HCT116 (cell line): ENCODE data around the gene GEN1. TPM values are rescaled to one million over a fixed set of nuclear protein-coding genes. Genes with fewer than 3 reads are reported as not detected.

Source experiments
- ATAC-seq: fragments of 200-7000 bp; cut with Tn5 transposase; 2 replicates; pipeline ENCODE4 v1.9.1; 2020; ENCODE audit warnings: mild to moderate bottlenecking, moderate library complexity
- BruUV-seq: library from RNA; stranded (reverse); fragments of 400-500 nt; replicated peaks from 2 replicates; lab custom pipeline; 2021; lab: Mats Ljungman, UMichigan
- CTCF ChIA-PET: fragments of 300-600 bp; sonication (Branson Sonifier 250); formaldehyde crosslinking; loops from one replicate; lab custom pipeline; 2021; ENCODE audit warnings: antibody characterized with exemption; lab: Charles Lee
- POLR2A ChIA-PET: fragments of 300-600, 350-600 bp; sonication (Branson Sonifier 250); formaldehyde crosslinking; loops from one replicate; lab custom pipeline; 2021; ENCODE audit warnings: antibody characterized with exemption; lab: Charles Lee
- RAD21 ChIA-PET, 2 experiments: fragments of 300-600 bp; sonication (Branson Sonifier 250); formaldehyde crosslinking; loops; one replicate each; lab custom pipeline; 2023; ENCODE audit warnings: low total read pairs in 2 of 2; ENCODE audit not compliant: uncharacterized antibody in 2 of 2, unreplicated experiment in 2 of 2, low non-redundant PET in 1 of 2; lab: Charles Lee
- DNase-seq: peaks from one replicate; pipeline ENCODE4 v3.0.0-alpha.2; 2010; ENCODE audit warnings: low read depth, low spot score
- H2AFZ ChIP-seq: fragments of 200-600 bp; shearing (Covaris generic), sonication (generic); 2 replicates; pipeline ENCODE4 v1.6.1; 2017; ENCODE audit warnings: low read depth, mixed run types, mixed read lengths, antibody characterized with exemption, low read length; ENCODE audit not compliant: poor library complexity, severe bottlenecking
- H3K27ac ChIP-seq: 2 replicates; pipeline ENCODE4 v1.5.1; 2012; ENCODE audit warnings: low read depth, low read length
- H3K27me3 ChIP-seq: fragments of 200-600 bp; sonication (generic); 2 replicates; pipeline ENCODE4 v1.6.1; 2016; ENCODE audit warnings: mixed run types, low read length, mixed read lengths; ENCODE audit not compliant: insufficient read depth
- H3K36me3 ChIP-seq, 2 experiments: fragments of 200-500 bp in 1 of 2; fragments of 200-600 bp in 1 of 2; sonication (Bioruptor generic) in 1 of 2; sonication (generic) in 1 of 2; 2 replicates each; pipeline versions ENCODE4 v1.5.1 to v1.6.1; 2014 to 2016; ENCODE audit warnings: low read length in 2 of 2, inconsistent platforms in 1 of 2, mixed read lengths in 1 of 2, mixed run types in 1 of 2; ENCODE audit not compliant: insufficient read depth in 2 of 2, control insufficient read depth in 1 of 2
- H3K4me1 ChIP-seq, 2 experiments: fragments of 200-600 bp in 1 of 2; sonication (generic) in 1 of 2; 2 replicates each; pipeline versions ENCODE4 v1.5.1 to v1.6.1; 2012 to 2017; ENCODE audit warnings: low read length in 2 of 2, inconsistent platforms in 1 of 2, mild to moderate bottlenecking in 1 of 2, mixed read lengths in 1 of 2, mixed run types in 1 of 2, moderate library complexity in 1 of 2; ENCODE audit not compliant: insufficient read depth in 2 of 2, control insufficient read depth in 1 of 2
- H3K4me2 ChIP-seq: fragments of 200-600 bp; sonication (generic); 2 replicates; pipeline ENCODE4 v1.6.1; 2017; ENCODE audit warnings: mixed run types, low read length, mixed read lengths
- H3K4me3 ChIP-seq, 2 experiments: fragments of 200-600 bp in 1 of 2; sonication (generic) in 1 of 2; replicated peaks in 1 of 2; 2 replicates each; pipeline ENCODE4 v1.5.1; 2011 to 2016; ENCODE audit warnings: low read length in 2 of 2, control low read depth in 1 of 2, low read depth in 1 of 2, mild to moderate bottlenecking in 1 of 2, mixed read lengths in 1 of 2, mixed run types in 1 of 2
- H3K79me2 ChIP-seq: fragments of 200-600 bp; sonication (generic); 2 replicates; pipeline ENCODE4 v1.6.1; 2017; ENCODE audit warnings: mild to moderate bottlenecking, mixed run types, low read length, moderate library complexity, mixed read lengths; ENCODE audit not compliant: insufficient read depth
- H3K9ac ChIP-seq: fragments of 200-600 bp; sonication (generic); 2 replicates; pipeline ENCODE4 v1.6.1; 2016; ENCODE audit warnings: low read length, mixed read lengths
- H3K9me2 ChIP-seq: fragments of 200-600 bp; sonication (generic), shearing (Covaris generic); 2 replicates; pipeline ENCODE4 v1.6.1; 2017; ENCODE audit warnings: mixed run types, mild to moderate bottlenecking, moderate library complexity; ENCODE audit not compliant: insufficient read depth
- H3K9me3 ChIP-seq, 2 experiments: fragments of 200-500 bp in 1 of 2; fragments of 200-600 bp in 1 of 2; sonication (Bioruptor generic) in 1 of 2; sonication (generic) in 1 of 2; 2 replicates each; pipeline ENCODE4 v1.6.1; 2014 to 2017; ENCODE audit warnings: low read length in 2 of 2, mixed read lengths in 2 of 2, inconsistent platforms in 1 of 2, low read depth in 1 of 2, mild to moderate bottlenecking in 1 of 2, mixed run types in 1 of 2, moderate library complexity in 1 of 2; ENCODE audit not compliant: control insufficient read depth in 1 of 2, insufficient read depth in 1 of 2
- H4K20me1 ChIP-seq: fragments of 200-600 bp; sonication (generic), shearing (Covaris generic); 2 replicates; pipeline ENCODE4 v1.6.1; 2017; ENCODE audit warnings: mixed run types, mild to moderate bottlenecking, moderate library complexity; ENCODE audit not compliant: insufficient read depth
- ELF1 ChIP-seq: IDR thresholded peaks from 2 replicates; pipeline ENCODE4 v1.6.1; 2012; ENCODE audit warnings: low read depth, borderline replicate concordance
- FOSL1 ChIP-seq: IDR thresholded peaks from 2 replicates; pipeline ENCODE4 v1.6.1; 2012; ENCODE audit warnings: low read depth
- JUND ChIP-seq: IDR thresholded peaks from 2 replicates; pipeline ENCODE4 v1.6.1; 2012
- RAD21 ChIP-seq: IDR thresholded peaks from 2 replicates; pipeline ENCODE4 v1.6.1; 2012; ENCODE audit warnings: low read depth, mild to moderate bottlenecking
- SP1 ChIP-seq: IDR thresholded peaks from 2 replicates; pipeline ENCODE4 v1.6.1; 2012; ENCODE audit warnings: low read depth
- intact Hi-C: fragments of 100-400 bp; cut with micrococcal nuclease; formaldehyde crosslinking; loops from 2 replicates; pipeline ENCODE4 v1.10.0; 2022
- total RNA-seq: library from RNA; stranded (reverse); gene quantifications from one replicate; pipeline ENCODE4 v1.2.1, GENCODE V29; 2021; ENCODE audit not compliant: unreplicated experiment
- TF ChIP-seq, protein P1 (sequence below): IDR thresholded peaks from 2 replicates; pipeline ENCODE4 v1.6.1; 2012
- TF ChIP-seq, protein P2 (sequence below), 3 experiments: fragments of 200-600 bp in 1 of 3; sonication (generic) in 1 of 3; IDR thresholded peaks in 2 of 3; conservative IDR thresholded peaks in 1 of 3; 2 replicates each; pipeline ENCODE4 v1.5.1; 2012 to 2017; ENCODE audit warnings: low read depth in 2 of 3, low read length in 2 of 3, antibody characterized with exemption in 1 of 3, borderline replicate concordance in 1 of 3, control low read depth in 1 of 3, mild to moderate bottlenecking in 1 of 3, mixed read lengths in 1 of 3, mixed run types in 1 of 3, moderate library complexity in 1 of 3; ENCODE audit not compliant: insufficient read depth in 1 of 3

Gene GEN1
- total RNA-seq, 1 experiment from 2014 or later, result 19.7 TPM

DNA sequence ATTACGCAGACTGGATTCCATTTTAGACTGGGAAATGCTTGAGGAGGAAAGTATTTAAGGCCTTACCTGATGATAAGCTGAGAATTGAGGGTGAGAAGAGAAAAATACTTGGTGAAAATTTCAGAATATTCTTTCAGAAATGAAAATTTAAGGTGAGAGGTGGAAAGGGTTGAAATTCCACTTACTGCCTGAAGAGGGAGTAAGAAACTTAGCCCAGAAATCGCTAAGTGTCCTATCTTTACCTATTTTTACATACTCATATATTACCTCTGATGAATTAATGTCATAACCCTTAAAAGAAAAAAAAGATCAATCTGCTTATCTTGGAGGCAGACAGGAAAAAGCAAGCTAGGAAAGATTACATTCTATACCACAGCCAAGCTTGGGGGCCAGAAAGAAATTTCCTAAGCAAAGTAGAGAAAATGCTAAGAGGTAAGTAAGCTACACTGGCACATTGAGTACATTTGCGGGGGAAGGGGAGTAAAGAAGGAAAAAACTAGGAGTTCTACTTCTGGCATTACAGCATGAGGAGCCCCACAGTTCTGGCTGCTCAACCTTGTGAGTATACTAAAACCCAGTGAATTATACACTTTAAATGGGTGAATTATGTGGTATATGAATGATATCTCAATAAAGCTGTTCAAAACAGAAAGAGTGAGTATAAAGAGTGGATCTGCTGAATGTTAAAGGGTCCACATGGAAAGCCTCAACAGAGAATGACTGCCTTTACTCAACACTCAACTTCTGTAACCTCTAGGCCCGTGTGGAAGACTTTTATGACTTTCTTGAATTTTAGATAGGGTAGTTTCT, 34.2 kb upstream of the GEN1 start:
- RAD21 ChIA-PET, result no interaction called here
- no TSS peak for BruUV-seq
- Histone ChIP-seq H3K27ac (no peak overlapping the region), H3K4me1 (no peaks in the 10 kb centered on the region), H4K20me1 (no peaks in the 10 kb centered on the region; the same call in 1 of the 2 replicates), H3K4me3 (no peak overlapping the region), H3K27me3 (no peaks in the 10 kb centered on the region), H3K79me2 (no peaks in the 10 kb centered on the region), H2AFZ (no peak overlapping the region), H3K9me2 (no peaks in the 10 kb centered on the region), H3K4me2 (no peak overlapping the region), H3K36me3 (peaks cover 18 to 28% of the 10 kb centered on the region in 2 experiments; a peak in 3 of 4 replicates), H3K9me3 (no peaks in the 10 kb centered on the region), H3K9ac (no peak overlapping the region)
- CTCF ChIA-PET, result interaction anchor here (0.9 to 1.0 kb wide), 2 partner anchors 11 to 14 kb away, joined by 4 to 6 read pairs; no protein-coding TSS in a partner anchor
- peak; percentile 3 for DNase-seq
- intact Hi-C loops, result loop anchor here (5.0 to 10.0 kb wide), 2 partner anchors 458 to 655 kb away; no protein-coding TSS in a partner anchor
- POLR2A ChIA-PET, result no interaction called here
- TF ChIP-seq FOSL1 (no peak), ELF1 (no peak), JUND (no peak), RAD21 (peak; percentile 61), SP1 (no peak)
- TF ChIP-seq, protein P1, sequence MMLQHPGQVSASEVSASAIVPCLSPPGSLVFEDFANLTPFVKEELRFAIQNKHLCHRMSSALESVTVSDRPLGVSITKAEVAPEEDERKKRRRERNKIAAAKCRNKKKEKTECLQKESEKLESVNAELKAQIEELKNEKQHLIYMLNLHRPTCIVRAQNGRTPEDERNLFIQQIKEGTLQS, result no peak
- TF ChIP-seq, protein P2, sequence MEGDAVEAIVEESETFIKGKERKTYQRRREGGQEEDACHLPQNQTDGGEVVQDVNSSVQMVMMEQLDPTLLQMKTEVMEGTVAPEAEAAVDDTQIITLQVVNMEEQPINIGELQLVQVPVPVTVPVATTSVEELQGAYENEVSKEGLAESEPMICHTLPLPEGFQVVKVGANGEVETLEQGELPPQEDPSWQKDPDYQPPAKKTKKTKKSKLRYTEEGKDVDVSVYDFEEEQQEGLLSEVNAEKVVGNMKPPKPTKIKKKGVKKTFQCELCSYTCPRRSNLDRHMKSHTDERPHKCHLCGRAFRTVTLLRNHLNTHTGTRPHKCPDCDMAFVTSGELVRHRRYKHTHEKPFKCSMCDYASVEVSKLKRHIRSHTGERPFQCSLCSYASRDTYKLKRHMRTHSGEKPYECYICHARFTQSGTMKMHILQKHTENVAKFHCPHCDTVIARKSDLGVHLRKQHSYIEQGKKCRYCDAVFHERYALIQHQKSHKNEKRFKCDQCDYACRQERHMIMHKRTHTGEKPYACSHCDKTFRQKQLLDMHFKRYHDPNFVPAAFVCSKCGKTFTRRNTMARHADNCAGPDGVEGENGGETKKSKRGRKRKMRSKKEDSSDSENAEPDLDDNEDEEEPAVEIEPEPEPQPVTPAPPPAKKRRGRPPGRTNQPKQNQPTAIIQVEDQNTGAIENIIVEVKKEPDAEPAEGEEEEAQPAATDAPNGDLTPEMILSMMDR (IDR thresholded peaks at IDR 0.05 in 2 of 3, conservative IDR thresholded peaks at IDR 0.05 in 1 of 3; ENCODE audit: borderline replicate concordance in 1 of 3, insufficient read depth in 1 of 3, low read depth in 2 of 3, low read length in 2 of 3), result peak; percentile 38 to 74 (median 70); a peak in 5 of 6 replicates
- TF ChIP-seq, all 23 proteins: peak for 2
- no peak for ATAC-seq
